H1 (cell line): ENCODE measurements around the gene BTBD1. TPM values are rescaled to one million over a fixed set of nuclear protein-coding genes. Genes with fewer than 3 reads are reported as not detected.

Source experiments
- EGR1 ChIP-seq: IDR thresholded peaks from 2 replicates; pipeline ENCODE4 v1.6.1; 2011; ENCODE audit warnings: low read depth, low read length, borderline replicate concordance
- RXRA ChIP-seq: IDR thresholded peaks from 2 replicates; pipeline ENCODE4 v1.6.1; 2011; ENCODE audit warnings: low read depth, mild to moderate bottlenecking, low read length, moderate library complexity; ENCODE audit not compliant: insufficient read depth
- SAP30 ChIP-seq: fragments of 300-600 bp; sonication (generic); IDR thresholded peaks from 2 replicates; pipeline ENCODE4 v1.7.1; 2012; ENCODE audit warnings: low read length, moderate library complexity, mild to moderate bottlenecking, inconsistent platforms; ENCODE audit not compliant: insufficient read depth, insufficient replicate concordance
- polyA plus RNA-seq, 7 experiments: library from polyadenylated mRNA; depleted of rRNA in 3 of 7; stranded (reverse) in 5 of 7; unstranded in 2 of 7; fragments of >200 nt in 5 of 7; fragments of 200-250 nt in 2 of 7; gene quantifications; 1 replicate in 5 of 7; 2 replicates in 1 of 7; 4 replicates in 1 of 7; pipeline versions ENCODE4 v1.2.1 to v1.2.3, GENCODE V29; 2011 to 2013; ENCODE audit warnings: missing spikeins in 2 of 7, mixed read lengths in 2 of 7
- total RNA-seq: library from RNA; stranded (reverse); fragmentation: NEBNext Ultra II Directional; extraction: Animal tissue kit (Norgen Biotek cat#: 25700); gene quantifications from 2 replicates; pipeline ENCODE4 v1.2.1, GENCODE V29; 2021

Gene BTBD1
- total and polyA plus RNA-seq, 2 of the 8 experiments (the other 6 are each of a cell fraction or from before 2014, with no cell fraction given), result 18.6 to 39.5 TPM

DNA sequence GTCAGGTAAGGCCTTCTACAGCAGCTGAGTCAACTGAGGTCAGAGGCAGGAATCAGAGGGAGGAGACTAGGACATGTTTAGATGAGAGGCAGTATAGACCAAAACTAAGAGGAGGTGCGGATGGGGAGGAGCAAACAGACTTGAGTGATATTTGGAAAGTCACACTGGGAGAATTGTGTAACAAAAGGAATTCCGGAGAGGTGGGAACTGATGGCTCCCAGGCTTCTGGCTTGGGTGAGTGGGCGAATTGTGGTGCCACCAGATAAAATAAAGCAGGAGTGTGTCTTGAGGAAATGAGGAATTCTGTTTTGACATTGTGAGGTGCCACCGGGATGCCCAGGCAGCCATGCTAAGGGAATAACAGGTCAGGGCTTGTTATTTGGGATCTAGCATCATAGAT is 37.1 kb upstream of the BTBD1 start (continued):
- TF ChIP-seq SAP30 (no peak), EGR1 (no peak), RXRA (no peak)
- TF ChIP-seq, all 59 proteins: peak for 0
